ENCODE results near the gene RALGAPA2. TPM values are rescaled to one million over a fixed set of nuclear protein-coding genes. Genes with fewer than 3 reads are reported as not detected.
"Not testable (repeated sequence)": the region's sequence is repeated elsewhere in the genome, so short reads cannot be mapped to it uniquely, and the experiment has no call there.

The RALGAPA2 gene
- total RNA-seq, 2 experiments from 2014 or later, result 21.8 to 22.8 TPM

DNA sequence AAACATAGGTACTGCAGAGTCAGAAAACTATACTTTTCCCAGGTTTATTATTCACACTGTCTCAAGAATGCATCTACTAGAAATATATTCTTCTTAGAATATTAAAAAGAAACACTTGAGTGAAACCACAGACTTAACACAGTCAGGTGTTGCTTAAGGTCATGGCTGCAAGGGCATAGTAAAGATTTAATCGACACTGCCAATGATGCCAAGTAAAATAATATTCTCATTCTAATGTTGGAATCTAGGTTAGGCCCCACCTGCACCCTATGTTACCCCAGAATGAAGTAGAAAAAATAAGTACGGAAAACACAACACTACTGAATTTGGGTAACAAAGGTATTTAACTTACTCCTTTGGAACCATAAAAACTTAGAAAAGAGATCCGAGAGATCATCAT lies 155.0 kb downstream of the RALGAPA2 start:
- Mint-ChIP-seq H3K27ac (no peak overlapping the region), H3K27me3 (ENCODE audit: low read depth) (no peaks in the 10 kb centered on the region), H3K4me1 (ENCODE audit: low read depth) (no peaks in the 10 kb centered on the region), H3K4me3 (no peak overlapping the region), H3K9me3 (ENCODE audit: insufficient read depth) (peaks cover 9% of the 10 kb centered on the region), H3K36me3 (ENCODE audit: low read depth) (peaks cover 14% of the 10 kb centered on the region)
- ChIA-PET CTCF (no interaction called here), POLR2A (no interaction called here)
- ATAC-seq (no peak), DNase-seq (no peak)

DNA sequence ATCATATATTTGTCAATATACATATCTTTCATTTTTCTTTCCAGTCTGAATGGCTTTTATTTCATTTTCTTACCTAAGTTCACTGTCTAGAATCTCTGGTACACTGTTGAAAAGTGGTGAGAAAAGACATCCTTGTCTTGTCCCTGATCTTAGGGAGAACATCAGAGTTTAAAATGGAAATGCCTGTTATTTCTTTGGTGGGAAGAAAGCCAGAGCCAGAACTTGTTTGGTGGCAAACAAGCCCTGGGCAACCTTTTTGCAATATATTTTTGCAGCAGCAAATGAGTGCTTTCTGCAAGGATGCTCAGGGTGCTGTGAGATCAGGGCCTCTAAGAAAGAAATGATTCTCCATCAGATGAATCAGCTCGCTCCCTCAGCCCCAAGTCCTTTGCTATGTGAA lies 156.6 kb downstream of the RALGAPA2 start:
- ChIA-PET POLR2A (no interaction called here), CTCF (no interaction called here)
- Mint-ChIP-seq H3K27me3 (ENCODE audit: low read depth) (no peaks in the 10 kb centered on the region), H3K9me3 (ENCODE audit: insufficient read depth) (peaks cover 9% of the 10 kb centered on the region), H3K27ac (no peak overlapping the region), H3K36me3 (ENCODE audit: low read depth) (peaks cover 14% of the 10 kb centered on the region), H3K4me3 (no peak overlapping the region), H3K4me1 (ENCODE audit: low read depth) (no peaks in the 10 kb centered on the region)
- DNase-seq (no peak), ATAC-seq (no peak)

DNA sequence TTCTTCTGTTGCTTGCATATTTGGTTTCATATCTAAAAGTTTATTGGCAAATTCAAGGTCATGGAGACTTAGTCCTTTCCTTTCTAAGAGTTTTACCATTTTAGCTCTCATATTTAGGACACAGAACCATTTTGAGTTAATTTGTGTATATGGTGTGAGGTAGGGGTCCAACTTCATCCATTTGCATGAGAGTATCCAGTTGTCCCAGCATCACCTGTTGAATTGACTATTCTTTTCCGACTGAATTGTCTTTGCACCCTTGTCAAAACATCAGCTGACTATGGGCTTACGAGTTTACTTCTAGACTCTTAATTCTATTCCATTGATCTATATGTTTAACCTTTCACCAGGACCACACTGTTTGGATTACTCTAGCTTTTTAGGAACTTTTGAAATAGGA lies 157.5 kb downstream of the RALGAPA2 start:
- Mint-ChIP-seq H3K27ac (no peak overlapping the region), H3K27me3 (ENCODE audit: low read depth) (no peaks in the 10 kb centered on the region), H3K4me3 (no peak overlapping the region), H3K36me3 (ENCODE audit: low read depth) (peaks cover 14% of the 10 kb centered on the region), H3K4me1 (ENCODE audit: low read depth) (no peaks in the 10 kb centered on the region), H3K9me3 (ENCODE audit: insufficient read depth) (peaks cover 9% of the 10 kb centered on the region)
- DNase-seq (no peak), ATAC-seq (no peak)
- POLR2A ChIA-PET, result no interaction called here
- CTCF ChIA-PET, result no interaction called here

DNA sequence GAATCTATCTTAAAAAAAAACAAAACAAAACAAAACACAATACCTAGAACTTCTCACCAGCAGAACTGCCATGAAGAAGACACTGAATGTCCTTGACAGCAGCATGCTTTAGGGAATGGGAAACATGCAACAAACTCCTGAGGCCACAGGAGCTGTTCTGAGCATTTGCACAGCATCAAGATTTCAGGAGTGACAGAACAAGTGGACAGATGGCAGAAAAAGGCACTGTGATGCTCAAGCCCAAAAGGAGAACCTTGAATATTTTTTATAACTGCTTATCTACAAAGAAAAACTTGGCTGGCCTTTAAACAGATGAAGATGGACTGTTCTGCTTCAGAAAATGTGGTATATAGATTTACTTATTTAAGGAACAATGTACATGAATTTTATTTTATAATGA lies 158.9 kb downstream of the RALGAPA2 start:
- CTCF ChIA-PET, result no interaction called here
- H3K36me3 Mint-ChIP-seq (ENCODE audit: low read depth), result peaks cover 14% of the 10 kb centered on the region
- ATAC-seq (no peak), DNase-seq (no peak)
- H3K27me3 Mint-ChIP-seq (ENCODE audit: low read depth), result no peaks in the 10 kb centered on the region
- no peaks in the 10 kb centered on the region for H3K4me1 Mint-ChIP-seq (ENCODE audit: low read depth)
- peaks cover 9% of the 10 kb centered on the region for H3K9me3 Mint-ChIP-seq (ENCODE audit: insufficient read depth)
- POLR2A ChIA-PET, result no interaction called here
- H3K4me3 Mint-ChIP-seq, result no peak overlapping the region
- H3K27ac Mint-ChIP-seq, result no peak overlapping the region

DNA sequence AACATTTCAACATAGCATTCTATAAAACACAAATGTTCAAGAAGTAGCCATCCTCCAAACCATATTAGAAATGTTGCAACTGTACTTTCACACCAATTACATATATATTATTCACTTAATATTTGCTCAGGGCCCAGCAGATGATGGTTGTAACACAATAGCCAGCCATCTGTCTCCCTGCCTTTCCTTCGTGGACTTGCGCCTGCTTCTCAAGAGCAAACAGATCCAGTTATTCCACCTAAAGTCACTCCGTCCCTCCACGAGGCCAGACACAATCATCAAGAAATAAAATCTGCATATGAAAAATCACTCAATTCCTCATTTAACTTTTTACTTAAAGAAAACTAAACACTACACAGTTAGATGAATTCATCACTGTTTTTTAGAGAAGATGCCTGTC lies 160.4 kb downstream of the RALGAPA2 start:
- CTCF ChIA-PET, result no interaction called here
- no peak for ATAC-seq
- Mint-ChIP-seq H3K4me1 (ENCODE audit: low read depth) (peaks cover 8% of the 10 kb centered on the region), H3K9me3 (ENCODE audit: insufficient read depth) (peaks cover 9% of the 10 kb centered on the region), H3K27ac (no peak overlapping the region), H3K27me3 (ENCODE audit: low read depth) (no peaks in the 10 kb centered on the region), H3K4me3 (no peak overlapping the region), H3K36me3 (ENCODE audit: low read depth) (peaks cover 12% of the 10 kb centered on the region)
- no peak for DNase-seq
- POLR2A ChIA-PET, result no interaction called here

DNA sequence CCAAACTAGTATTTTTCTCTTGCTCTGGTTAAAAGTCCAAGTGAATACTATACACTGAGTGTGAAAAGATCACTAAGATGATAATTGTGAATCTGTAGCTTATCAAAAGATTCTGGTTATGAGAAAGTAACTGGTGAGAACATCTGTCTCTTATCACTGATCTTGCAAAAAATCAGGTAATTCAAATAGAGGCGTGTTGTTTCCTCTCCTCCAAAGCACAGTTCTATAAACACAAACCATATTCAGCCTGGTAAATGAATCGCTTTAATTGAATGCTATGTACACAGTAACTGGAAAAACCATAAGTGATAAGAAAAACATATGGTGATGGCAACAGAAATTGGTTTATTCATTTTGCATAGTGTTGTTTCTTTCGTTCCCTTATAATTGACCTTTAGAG lies 161.0 kb downstream of the RALGAPA2 start:
- H3K27me3 Mint-ChIP-seq (ENCODE audit: low read depth), result no peaks in the 10 kb centered on the region
- DNase-seq (no peak), ATAC-seq (no peak)
- H3K4me3 Mint-ChIP-seq, result no peak overlapping the region
- no peak overlapping the region for H3K27ac Mint-ChIP-seq
- peaks cover 8% of the 10 kb centered on the region for H3K4me1 Mint-ChIP-seq (ENCODE audit: low read depth)
- peaks cover 14% of the 10 kb centered on the region for H3K36me3 Mint-ChIP-seq (ENCODE audit: low read depth)
- peaks cover 9% of the 10 kb centered on the region for H3K9me3 Mint-ChIP-seq (ENCODE audit: insufficient read depth)
- ChIA-PET CTCF (no interaction called here), POLR2A (no interaction called here)

DNA sequence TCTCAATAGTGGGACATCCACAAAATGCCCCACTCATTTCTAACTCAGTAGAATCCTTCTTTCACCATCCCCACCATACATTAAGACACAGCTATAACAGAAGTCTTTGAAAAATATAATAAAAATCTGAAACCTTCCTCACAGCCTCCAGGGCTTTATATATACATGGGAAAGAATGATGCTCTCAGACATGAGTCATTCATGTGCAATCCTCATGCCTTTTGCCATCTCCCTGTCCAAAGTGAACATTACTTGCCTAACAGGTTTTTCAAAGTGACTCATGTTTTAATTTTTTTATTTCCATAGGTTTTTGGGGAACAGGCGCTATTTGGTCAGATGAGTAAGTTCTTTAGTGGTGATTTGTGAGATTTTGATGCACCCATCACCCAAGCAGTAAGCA lies 162.7 kb downstream of the RALGAPA2 start:
- Mint-ChIP-seq H3K4me1 (ENCODE audit: low read depth) (peaks cover 8% of the 10 kb centered on the region), H3K27me3 (ENCODE audit: low read depth) (no peaks in the 10 kb centered on the region), H3K4me3 (no peak overlapping the region), H3K9me3 (ENCODE audit: insufficient read depth) (no peaks in the 10 kb centered on the region), H3K27ac (no peak overlapping the region), H3K36me3 (ENCODE audit: low read depth) (peaks cover 7% of the 10 kb centered on the region)
- no peak for ATAC-seq
- no peak for DNase-seq
- ChIA-PET CTCF (no interaction called here), POLR2A (no interaction called here)

DNA sequence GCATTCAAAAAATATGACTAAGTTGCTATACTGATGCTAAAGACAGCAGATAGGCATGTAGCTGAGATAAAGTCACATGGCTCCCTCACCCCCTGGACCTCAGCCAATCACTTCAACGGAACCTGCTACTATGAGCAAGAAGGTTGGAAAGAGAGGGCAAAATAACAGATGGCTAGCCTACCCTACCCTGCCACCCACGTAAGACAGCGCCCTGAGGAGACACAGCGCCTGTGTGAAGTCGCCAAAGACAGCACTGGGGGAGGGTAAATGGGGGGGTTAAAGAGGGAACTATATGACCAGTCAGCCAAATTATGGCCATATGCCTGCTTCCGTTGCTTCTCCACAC lies 163.2 kb downstream of the RALGAPA2 start:
- ATAC-seq (no peak), DNase-seq (no peak)
- Mint-ChIP-seq H3K4me1 (ENCODE audit: low read depth) (peaks cover 8% of the 10 kb centered on the region), H3K4me3 (no peak overlapping the region), H3K27me3 (ENCODE audit: low read depth) (no peaks in the 10 kb centered on the region), H3K9me3 (ENCODE audit: insufficient read depth) (no peaks in the 10 kb centered on the region), H3K27ac (no peak overlapping the region), H3K36me3 (ENCODE audit: low read depth) (peaks cover 11% of the 10 kb centered on the region)
- ChIA-PET POLR2A (no interaction called here), CTCF (no interaction called here)

DNA sequence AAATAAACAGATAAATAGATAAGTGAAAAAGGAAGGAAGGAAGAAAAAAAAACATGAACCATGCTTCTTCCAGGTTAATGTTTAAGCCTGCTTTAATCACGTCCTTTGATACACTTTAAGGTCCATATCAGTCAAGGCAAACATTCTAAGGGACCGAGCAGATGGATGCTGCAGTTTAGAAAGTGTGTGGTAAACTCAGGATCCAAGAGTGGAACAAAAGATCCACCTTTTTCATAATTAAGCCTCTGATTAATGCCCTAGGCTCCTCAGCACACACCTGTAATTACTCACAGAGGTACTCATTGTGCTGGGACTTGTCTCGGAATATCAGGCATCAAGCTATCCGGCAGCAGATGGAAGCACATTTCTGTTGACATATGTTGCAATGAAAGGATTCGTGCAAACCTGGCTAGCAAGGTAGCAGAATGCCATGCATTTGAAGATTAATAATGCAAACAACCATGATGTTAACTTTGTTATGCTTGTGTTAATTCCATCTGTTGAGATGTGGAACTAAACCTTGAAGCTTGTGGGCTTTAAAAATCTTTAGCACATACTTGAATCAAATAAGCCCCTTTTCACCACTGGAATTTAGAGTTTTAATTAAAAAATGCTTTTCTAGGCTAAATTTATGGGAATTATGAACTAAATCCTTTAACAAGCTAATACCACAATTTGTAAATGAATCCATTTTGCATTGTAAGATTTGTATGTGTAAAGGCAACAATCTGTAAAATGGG lies 163.7 kb downstream of the RALGAPA2 start:
- H3K36me3 Mint-ChIP-seq (ENCODE audit: low read depth), result peaks cover 11% of the 10 kb centered on the region
- no peak for DNase-seq
- ChIA-PET CTCF (no interaction called here), POLR2A (no interaction called here)
- no peaks in the 10 kb centered on the region for H3K9me3 Mint-ChIP-seq (ENCODE audit: insufficient read depth)
- H3K27ac Mint-ChIP-seq, result no peak overlapping the region
- H3K4me1 Mint-ChIP-seq (ENCODE audit: low read depth), result peaks cover 8% of the 10 kb centered on the region
- no peak for ATAC-seq
- H3K27me3 Mint-ChIP-seq (ENCODE audit: low read depth), result no peaks in the 10 kb centered on the region
- H3K4me3 Mint-ChIP-seq, result no peak overlapping the region

DNA sequence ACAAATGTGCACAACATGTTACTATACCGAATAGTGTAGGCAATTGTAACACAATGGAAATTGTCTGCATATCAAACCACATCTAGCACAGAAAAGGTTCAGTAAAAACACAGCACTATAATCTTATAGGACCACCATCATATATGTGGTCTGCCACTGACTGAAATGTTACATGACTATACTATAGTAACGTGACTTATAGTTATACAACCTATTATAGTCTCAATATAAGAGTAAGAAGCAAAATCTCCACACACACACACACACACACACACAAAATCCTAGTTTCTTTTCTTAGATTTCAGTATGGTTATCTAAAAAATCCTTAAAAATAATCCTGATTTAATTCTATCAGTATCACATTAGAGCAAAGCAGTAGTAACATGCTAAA lies 164.6 kb downstream of the RALGAPA2 start:
- no peak overlapping the region for H3K4me3 Mint-ChIP-seq
- peaks cover 11% of the 10 kb centered on the region for H3K36me3 Mint-ChIP-seq (ENCODE audit: low read depth)
- DNase-seq, result no peak
- no peak for ATAC-seq
- H3K27ac Mint-ChIP-seq, result no peak overlapping the region
- peaks cover 8% of the 10 kb centered on the region for H3K4me1 Mint-ChIP-seq (ENCODE audit: low read depth)
- no peaks in the 10 kb centered on the region for H3K27me3 Mint-ChIP-seq (ENCODE audit: low read depth)
- no peaks in the 10 kb centered on the region for H3K9me3 Mint-ChIP-seq (ENCODE audit: insufficient read depth)
- ChIA-PET POLR2A (no interaction called here), CTCF (no interaction called here)

DNA sequence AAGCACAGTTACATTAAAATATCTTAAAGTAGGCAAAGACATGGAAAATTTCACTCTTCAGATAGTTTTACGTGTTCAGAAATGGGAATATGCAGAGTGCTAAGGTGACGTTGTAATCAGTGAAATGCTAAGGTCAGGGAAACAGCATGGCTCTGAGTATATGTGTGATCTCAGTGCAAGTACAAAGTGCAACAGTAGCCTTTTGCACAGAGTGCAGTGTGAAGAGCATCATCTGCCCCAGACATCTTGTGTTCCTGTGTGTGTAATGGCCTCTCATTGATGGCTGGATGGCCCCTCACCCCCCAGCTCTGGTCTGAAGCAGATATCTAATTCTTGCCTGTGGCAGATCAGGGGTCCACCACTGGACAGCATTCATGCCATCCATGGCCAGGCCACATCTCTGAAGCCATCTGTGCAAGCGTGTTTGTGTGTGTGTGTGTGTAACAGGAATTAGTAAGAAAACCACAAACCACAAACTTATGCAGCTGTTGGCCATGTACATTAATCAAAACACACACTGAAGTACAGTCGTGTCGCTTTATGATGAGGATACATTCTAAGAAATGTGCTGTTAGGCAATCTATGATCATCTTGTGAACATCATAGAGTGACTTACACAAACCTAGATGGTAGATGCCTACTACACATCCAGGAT lies 165.1 kb downstream of the RALGAPA2 start:
- Mint-ChIP-seq H3K36me3 (ENCODE audit: low read depth) (peaks cover 11% of the 10 kb centered on the region), H3K27ac (no peak overlapping the region), H3K27me3 (ENCODE audit: low read depth) (no peaks in the 10 kb centered on the region), H3K4me3 (no peak overlapping the region), H3K4me1 (ENCODE audit: low read depth) (peaks cover 8% of the 10 kb centered on the region), H3K9me3 (ENCODE audit: insufficient read depth) (no peaks in the 10 kb centered on the region)
- DNase-seq (no peak), ATAC-seq (no peak)
- CTCF ChIA-PET, result no interaction called here
- POLR2A ChIA-PET, result no interaction called here

DNA sequence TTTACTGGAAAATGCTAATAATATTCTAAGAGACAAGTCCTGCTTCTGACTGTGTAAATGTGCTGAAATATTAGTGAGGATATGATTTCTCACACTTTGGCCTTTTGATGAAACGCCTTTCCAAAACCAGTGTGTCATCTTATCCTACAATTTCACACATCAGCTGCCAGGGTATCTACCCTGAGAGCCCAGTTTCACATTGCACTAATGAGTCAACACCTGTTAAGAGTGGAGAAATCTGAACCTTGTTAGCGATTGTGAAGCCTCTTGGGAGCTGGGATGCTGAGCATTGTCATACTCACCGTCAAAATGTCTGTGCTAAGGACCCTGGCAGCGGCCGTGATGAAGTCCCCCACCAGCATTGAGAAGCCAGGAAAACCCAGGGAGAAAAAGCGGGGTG lies 166.0 kb downstream of the RALGAPA2 start:
- no peaks in the 10 kb centered on the region for H3K9me3 Mint-ChIP-seq (ENCODE audit: insufficient read depth)
- H3K27ac Mint-ChIP-seq, result no peak overlapping the region
- H3K4me1 Mint-ChIP-seq (ENCODE audit: low read depth), result peaks cover 8% of the 10 kb centered on the region
- peaks cover 11% of the 10 kb centered on the region for H3K36me3 Mint-ChIP-seq (ENCODE audit: low read depth)
- CTCF ChIA-PET, result no interaction called here
- ATAC-seq (no peak), DNase-seq (no peak)
- H3K27me3 Mint-ChIP-seq (ENCODE audit: low read depth), result no peaks in the 10 kb centered on the region
- POLR2A ChIA-PET, result no interaction called here
- H3K4me3 Mint-ChIP-seq, result no peak overlapping the region

DNA sequence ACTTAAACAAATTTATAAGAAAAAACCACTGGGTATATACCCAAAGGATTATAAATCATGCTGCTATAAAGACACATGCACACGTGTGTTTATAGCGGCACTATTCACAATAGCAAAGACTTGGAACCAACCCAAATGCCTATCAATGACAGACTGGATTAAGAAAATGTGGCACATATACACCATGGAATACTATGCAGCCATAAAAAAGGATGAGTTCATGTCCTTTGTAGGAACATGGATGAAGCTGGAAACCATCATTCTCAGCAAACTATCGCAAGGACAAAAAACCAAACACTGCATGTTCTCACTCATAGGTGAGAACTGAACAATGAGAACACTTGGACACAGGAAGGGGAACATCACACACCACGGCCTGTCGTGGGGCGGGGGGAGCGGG lies 169.1 kb downstream of the RALGAPA2 start:
- H3K9me3 Mint-ChIP-seq (ENCODE audit: insufficient read depth); H3K27me3 Mint-ChIP-seq (ENCODE audit: low read depth); H3K4me3 Mint-ChIP-seq; H3K4me1 Mint-ChIP-seq (ENCODE audit: low read depth); ATAC-seq; H3K27ac Mint-ChIP-seq; DNase-seq; POLR2A ChIA-PET; CTCF ChIA-PET: not testable (repeated sequence)
- H3K36me3 Mint-ChIP-seq (ENCODE audit: low read depth), result peaks cover 11% of the 10 kb centered on the region
